ENCODE data around the gene NAPA. TPM values are rescaled to one million over a fixed set of nuclear protein-coding genes. Genes with fewer than 3 reads are reported as not detected.
A peak's percentile ranks its signal among the peaks of the same experiment; 100 is the strongest.

NAPA gene
- total RNA-seq (48.3 and 76.8 TPM in 2 replicates), polyA plus RNA-seq (118 and 128 TPM in 2 replicates), polyA minus RNA-seq (ENCODE audit: low replicate concordance) (234 and 454 TPM in 2 replicates)
- polyA plus RNA-seq (2012): 113 and 128 TPM in 2 replicates

GRCh38 chr19:47514869-47515588 is at the start of gene NAPA:
TSS of gene NAPA (minus strand) at chr19:47515063. CDS start at chr19:47514940, 123 bp downstream.
- peak; percentile 100 for DNase-seq (ENCODE audit: low read depth in 2 of 2)
- no peaks in the 10 kb centered on the region for H3K9me3 ChIP-seq (ENCODE audit: control insufficient read depth, insufficient read depth, low read depth, low read length)
- peak within 1 kb of the TSS; percentile 82 for H2AFZ ChIP-seq (ENCODE audit: low read length)
- H3K4me2 ChIP-seq (ENCODE audit: extremely low read depth, insufficient read depth, low read length): peak within 1 kb of the TSS; percentile 85
- peaks cover 30% of the 10 kb centered on the region for H3K4me1 ChIP-seq (ENCODE audit: control insufficient read depth, extremely low read depth, insufficient read depth, low read length)
- H3K79me2 ChIP-seq (ENCODE audit: control insufficient read depth, insufficient read depth, low read length): peaks cover 47% of the 10 kb centered on the region
- H4K20me1 ChIP-seq (ENCODE audit: control insufficient read depth, extremely low read depth, insufficient read depth, low read length): no peaks in the 10 kb centered on the region
- TF ChIP-seq EZH2 (IDR thresholded peaks at IDR 0.05; ENCODE audit: low read length, missing control alignments) (no peak), CTCF (conservative IDR thresholded peaks at IDR 0.05 in 1 of 2, IDR thresholded peaks at IDR 0.05 in 1 of 2; ENCODE audit: low read depth in 1 of 2, low read length in 2 of 2) (no peak)
- peak within 1 kb of the TSS; percentile 59 to 98 (median 82) for H3K4me3 ChIP-seq (replicated peaks in 1 of 4; ENCODE audit: control extremely low read depth in 1 of 4, insufficient read depth in 1 of 4, low read depth in 3 of 4, low read length in 4 of 4)
- H3K36me3 ChIP-seq (ENCODE audit: control insufficient read depth, insufficient read depth, low read length): no peaks in the 10 kb centered on the region
- peak within 1 kb of the TSS; percentile 96 for H3K27ac ChIP-seq (ENCODE audit: insufficient read depth, low read length)
- peak within 1 kb of the TSS; percentile 95 for H3K9ac ChIP-seq (ENCODE audit: insufficient read depth, low read length)
- no peaks in the 10 kb centered on the region for H3K27me3 ChIP-seq (ENCODE audit: control insufficient read depth, insufficient read depth, low read length)

GRCh38 chr19:47564081-47564480 is 49.2 kb upstream of the NAPA start:
- no peak overlapping the region for H2AFZ ChIP-seq (ENCODE audit: low read length)
- no peak for DNase-seq (ENCODE audit: low read depth in 2 of 2)
- H3K9me3 ChIP-seq (ENCODE audit: control insufficient read depth, insufficient read depth, low read depth, low read length): no peaks in the 10 kb centered on the region
- H3K27ac ChIP-seq (ENCODE audit: insufficient read depth, low read length): no peak overlapping the region
- TF ChIP-seq CTCF (conservative IDR thresholded peaks at IDR 0.05 in 1 of 2, IDR thresholded peaks at IDR 0.05 in 1 of 2; ENCODE audit: low read depth in 1 of 2, low read length in 2 of 2) (no peak), EZH2 (IDR thresholded peaks at IDR 0.05; ENCODE audit: low read length, missing control alignments) (no peak)
- no peaks in the 10 kb centered on the region for H3K36me3 ChIP-seq (ENCODE audit: control insufficient read depth, insufficient read depth, low read length)
- H3K79me2 ChIP-seq (ENCODE audit: control insufficient read depth, insufficient read depth, low read length): no peaks in the 10 kb centered on the region
- H3K4me3 ChIP-seq (replicated peaks in 1 of 4; ENCODE audit: control extremely low read depth in 1 of 4, insufficient read depth in 1 of 4, low read depth in 3 of 4, low read length in 4 of 4): no peak overlapping the region
- H3K27me3 ChIP-seq (ENCODE audit: control insufficient read depth, insufficient read depth, low read length): peaks cover 3% of the 10 kb centered on the region
- H3K4me1 ChIP-seq (ENCODE audit: control insufficient read depth, extremely low read depth, insufficient read depth, low read length): no peaks in the 10 kb centered on the region
- H3K9ac ChIP-seq (ENCODE audit: insufficient read depth, low read length): no peak overlapping the region
- no peaks in the 10 kb centered on the region for H4K20me1 ChIP-seq (ENCODE audit: control insufficient read depth, extremely low read depth, insufficient read depth, low read length)
- H3K4me2 ChIP-seq (ENCODE audit: extremely low read depth, insufficient read depth, low read length): no peak overlapping the region

- TF ChIP-seq EZH2 (IDR thresholded peaks at IDR 0.05; ENCODE audit: low read length, missing control alignments): no peak
- no peak for TF ChIP-seq CTCF (conservative IDR thresholded peaks at IDR 0.05 in 1 of 2, IDR thresholded peaks at IDR 0.05 in 1 of 2; ENCODE audit: low read depth in 1 of 2, low read length in 2 of 2)
- Histone ChIP-seq H4K20me1 (ENCODE audit: control insufficient read depth, extremely low read depth, insufficient read depth, low read length) (no peaks in the 10 kb centered on the region), H3K9ac (ENCODE audit: insufficient read depth, low read length) (no peak overlapping the region), H2AFZ (ENCODE audit: low read length) (no peak overlapping the region), H3K36me3 (ENCODE audit: control insufficient read depth, insufficient read depth, low read length) (no peaks in the 10 kb centered on the region), H3K4me3 (replicated peaks in 1 of 4; ENCODE audit: control extremely low read depth in 1 of 4, insufficient read depth in 1 of 4, low read depth in 3 of 4, low read length in 4 of 4) (no peak overlapping the region), H3K4me1 (ENCODE audit: control insufficient read depth, extremely low read depth, insufficient read depth, low read length) (no peaks in the 10 kb centered on the region), H3K27ac (ENCODE audit: insufficient read depth, low read length) (no peak overlapping the region), H3K9me3 (ENCODE audit: control insufficient read depth, insufficient read depth, low read depth, low read length) (no peaks in the 10 kb centered on the region), H3K79me2 (ENCODE audit: control insufficient read depth, insufficient read depth, low read length) (no peaks in the 10 kb centered on the region), H3K27me3 (ENCODE audit: control insufficient read depth, insufficient read depth, low read length) (peaks cover 3% of the 10 kb centered on the region), H3K4me2 (ENCODE audit: extremely low read depth, insufficient read depth, low read length) (no peak overlapping the region)
- no peak for DNase-seq (ENCODE audit: low read depth in 2 of 2)
These were observed 46.7 kb upstream of the NAPA start for GRCh38 chr19:47561440-47562057.
